ENCODE measurements around the gene NCOA3. TPM values are rescaled to one million over a fixed set of nuclear protein-coding genes. Genes with fewer than 3 reads are reported as not detected.

NCOA3 gene
- total RNA-seq, 1 experiment from 2014 or later: 23.3 TPM

GRCh38 chr20:47533518-47534062, 31.9 kb downstream of the NCOA3 start:
- no peak overlapping the region for H2AK5ac ChIP-seq (ENCODE audit: insufficient read length, low read length)
- WGBS (ENCODE audit: extremely low coverage, insufficient read length, low lambda C conversion rate): no CpG with 5 or more reads among the region's 3 CpGs
- Mint-ChIP-seq H3K27ac (no peak overlapping the region), H3K4me1 (peaks cover 7 to 12% of the 10 kb centered on the region in 2 experiments; a peak in 3 of 4 replicates), H3K4me3 (no peak overlapping the region), H3K27me3 (ENCODE audit: low read depth) (no peaks in the 10 kb centered on the region), H3K36me3 (ENCODE audit: insufficient read depth in 1 of 3, low read depth in 3 of 3) (peaks cover 0 to 4% (median 0%) of the 10 kb centered on the region in 3 experiments; a peak in 3 of 7 replicates), H3K9me3 (no peaks in the 10 kb centered on the region)
- no peak overlapping the region for H4K5ac ChIP-seq (ENCODE audit: insufficient read length, low read depth, low read length)
- H3K79me1 ChIP-seq (ENCODE audit: insufficient read depth, low read depth, low read length, poor library complexity, severe bottlenecking): peaks cover 3% of the 10 kb centered on the region
- no peaks in the 10 kb centered on the region for H3K4me1 ChIP-seq (ENCODE audit: insufficient read depth, low read length)
- no peak overlapping the region for H2BK12ac ChIP-seq (ENCODE audit: insufficient read length, low read depth, low read length)
- H3K27me3 ChIP-seq (ENCODE audit: insufficient read depth, low read length): no peaks in the 10 kb centered on the region
- no peak for TF ChIP-seq CTCF (conservative IDR thresholded peaks at IDR 0.05)
- H3K9me3 ChIP-seq (ENCODE audit: control insufficient read depth, low read depth, low read length): no peaks in the 10 kb centered on the region
- H3K4me2 ChIP-seq (ENCODE audit: insufficient read depth, insufficient read length, low read length): no peak overlapping the region
- no peak for DNase-seq
- H3K23ac ChIP-seq (ENCODE audit: insufficient read length, low read depth, low read length): no peak overlapping the region
- no peak overlapping the region for H4K8ac ChIP-seq (replicated peaks; ENCODE audit: insufficient read length, low read depth, low read length)
- no peak overlapping the region for H2BK20ac ChIP-seq (ENCODE audit: low read depth, low read length, poor library complexity, severe bottlenecking)
- H4K91ac ChIP-seq (ENCODE audit: insufficient read length, low read depth, low read length): no peak overlapping the region
- no peak overlapping the region for H2BK5ac ChIP-seq (ENCODE audit: insufficient read length, low read length)
- no peaks in the 10 kb centered on the region for H4K20me1 ChIP-seq (ENCODE audit: control insufficient read depth, insufficient read depth, insufficient read length)
- H3K23me2 ChIP-seq (ENCODE audit: insufficient read length, low read depth, low read length, poor library complexity, severe bottlenecking): no peaks in the 10 kb centered on the region
- no peak overlapping the region for H3K14ac ChIP-seq (ENCODE audit: insufficient read depth, low read length)
- no peak overlapping the region for H2BK15ac ChIP-seq (ENCODE audit: low read depth, low read length)
- H2AFZ ChIP-seq (ENCODE audit: low read length): no peak overlapping the region
- no peak overlapping the region for H3K56ac ChIP-seq (ENCODE audit: insufficient read length, low read depth, low read length)
- H3K18ac ChIP-seq (ENCODE audit: insufficient read length, low read depth, low read length): no peak overlapping the region
- H3K27ac ChIP-seq (ENCODE audit: insufficient read length, low read depth, low read length): no peak overlapping the region
- H3T11ph ChIP-seq (ENCODE audit: low read length): no peak overlapping the region
- no peak overlapping the region for H3K9ac ChIP-seq (ENCODE audit: extremely low read depth, insufficient read length, low read length)
- no peak overlapping the region for H2BK120ac ChIP-seq (ENCODE audit: low read depth, low read length, poor library complexity, severe bottlenecking)
- H3K4ac ChIP-seq (ENCODE audit: low read depth, low read length): no peak overlapping the region
- H3K79me2 ChIP-seq (ENCODE audit: insufficient read depth, low read length): peaks cover 10% of the 10 kb centered on the region; the same call in 1 of the 2 replicates

All from H9 (cell line).